A549 (cell line): ENCODE measurements around the gene SLC4A4. TPM values are rescaled to one million over a fixed set of nuclear protein-coding genes. Genes with fewer than 3 reads are reported as not detected.

Experiments used
- ATAC-seq, 2 experiments: fragments of 200-7000 bp in 1 of 2; fragments of >200 bp in 1 of 2; cut with Nextera tagmentation in 1 of 2; cut with Tn5 transposase in 1 of 2; 3 replicates each; pipeline versions ENCODE4 v1.8.0 to v1.9.1; 2018 to 2020; ENCODE audit warnings: mild to moderate bottlenecking in 1 of 2, moderate library complexity in 1 of 2
- CTCF ChIA-PET: fragments of 300-600 bp; sonication (Branson Sonifier 250); formaldehyde crosslinking; extraction: SDS; loops from one replicate; lab custom pipeline; 2021; ENCODE audit warnings: antibody characterized with exemption, inconsistent platforms; lab: Yijun Ruan, JAX
- POLR2A ChIA-PET: fragments of 350-600 bp; formaldehyde crosslinking; extraction: SDS; loops from one replicate; lab custom pipeline; 2021; ENCODE audit warnings: antibody characterized with exemption, inconsistent platforms; lab: Yijun Ruan, JAX
- DNase-seq, 2 experiments: peaks; one replicate each; pipeline versions ENCODE4 v3.0.0 to v3.0.0-alpha.2; 2011 to 2016; ENCODE audit warnings: low read depth in 1 of 2, low spot score in 1 of 2
- FAIRE-seq: peaks from 2 replicates; lab custom pipeline; 2011; peaks lifted over from hg19 to GRCh38; lab: Jason Lieb, UNC
- H3K27ac ChIP-seq, 2 experiments: fragments of >200 bp; sonication (Bioruptor Twin); formaldehyde crosslinking; 3 replicates each; pipeline ENCODE4 v1.5.1; 2016 to 2017
- H3K4me1 ChIP-seq: fragments of >200 bp; sonication (Bioruptor Twin); formaldehyde crosslinking; 3 replicates; pipeline ENCODE4 v1.6.1; 2016
- H3K4me2 ChIP-seq: fragments of >200 bp; sonication (Bioruptor Twin); formaldehyde crosslinking; 3 replicates; pipeline ENCODE4 v1.6.1; 2016
- H3K4me3 ChIP-seq: fragments of >200 bp; sonication (Bioruptor Twin); formaldehyde crosslinking; 3 replicates; pipeline ENCODE4 v1.5.1; 2016
- H3K9me3 ChIP-seq: fragments of >200 bp; sonication (Bioruptor Twin); formaldehyde crosslinking; 3 replicates; pipeline ENCODE4 v1.6.1; 2016
- CBX8 ChIP-seq: fragments of 200-600 bp; sonication (generic); IDR thresholded peaks from 2 replicates; pipeline ENCODE4 v1.6.1; 2016
- CEBPB ChIP-seq, 2 experiments: fragments of >200 bp in 1 of 2; sonication (Bioruptor Twin) in 1 of 2; formaldehyde crosslinking in 1 of 2; IDR thresholded peaks; 2 replicates each; pipeline ENCODE4 v1.6.1; 2012 to 2016
- ESRRA ChIP-seq: fragments of 150-350 bp; IDR thresholded peaks from 2 replicates; pipeline ENCODE4 v1.6.1; 2014; ENCODE audit warnings: mild to moderate bottlenecking, low read length, borderline replicate concordance
- FOSB ChIP-seq: fragments of 250-450 bp; sonication (Bioruptor Pico); IDR thresholded peaks from 2 replicates; pipeline ENCODE4 v1.5.0; 2020; ENCODE audit warnings: mild to moderate bottlenecking, moderate library complexity
- FOXS1 ChIP-seq: fragments of 250-450 bp; sonication (Bioruptor Pico); IDR thresholded peaks from 2 replicates; pipeline ENCODE4 v1.5.0; 2020; ENCODE audit warnings: mild to moderate bottlenecking, moderate library complexity
- HOXB13 ChIP-seq: fragments of 250-450 bp; sonication (Bioruptor Pico); IDR thresholded peaks from 2 replicates; pipeline ENCODE4 v1.5.0; 2020; ENCODE audit warnings: low read depth, mild to moderate bottlenecking, moderate library complexity
- JUN ChIP-seq, 2 experiments: fragments of >200 bp; sonication (Bioruptor Twin); formaldehyde crosslinking; IDR thresholded peaks; 2 replicates in 1 of 2; 3 replicates in 1 of 2; pipeline ENCODE4 v1.6.1; 2016 to 2017
- MAZ ChIP-seq: fragments of 150-350 bp; IDR thresholded peaks from 2 replicates; pipeline ENCODE4 v1.6.1; 2014; ENCODE audit warnings: antibody characterized with exemption, low read depth, low read length, borderline replicate concordance
- POLR2A ChIP-seq: IDR thresholded peaks from 2 replicates; pipeline ENCODE4 v1.6.1; 2012; ENCODE audit warnings: mild to moderate bottlenecking, low read length
- RARB ChIP-seq: fragments of 250-450 bp; sonication (Bioruptor Pico); IDR thresholded peaks from 2 replicates; pipeline ENCODE4 v1.8.0; 2021; ENCODE audit warnings: mild to moderate bottlenecking, moderate library complexity
- RCOR1 ChIP-seq: fragments of 150-350 bp; IDR thresholded peaks from 2 replicates; pipeline ENCODE4 v1.6.1; 2014; ENCODE audit warnings: antibody characterized with exemption, low read length, low read depth
- RNF2 ChIP-seq: fragments of 200-600 bp; sonication (generic); IDR thresholded peaks from 2 replicates; pipeline ENCODE4 v1.6.1; 2016; ENCODE audit warnings: low read depth, mild to moderate bottlenecking, antibody characterized with exemption, moderate library complexity, borderline replicate concordance
- SREBF2 ChIP-seq: fragments of 450-650 bp; IDR thresholded peaks from 2 replicates; pipeline ENCODE4 v1.6.1; 2014; ENCODE audit warnings: mild to moderate bottlenecking, moderate library complexity
- TFCP2L1 ChIP-seq: fragments of 250-450 bp; sonication (Bioruptor Pico); IDR thresholded peaks from 2 replicates; pipeline ENCODE4 v1.5.0; 2021; ENCODE audit warnings: mild to moderate bottlenecking
- ZC3H11A ChIP-seq: fragments of 450-650 bp; IDR thresholded peaks from 2 replicates; pipeline ENCODE4 v1.6.1; 2014; ENCODE audit warnings: antibody characterized with exemption, mild to moderate bottlenecking
- ZFP36 ChIP-seq: fragments of 450-650 bp; IDR thresholded peaks from 2 replicates; pipeline ENCODE4 v1.6.1; 2014; ENCODE audit warnings: borderline replicate concordance; ENCODE audit not compliant: partially characterized antibody
- ZSCAN20 ChIP-seq: fragments of 250-450 bp; sonication (Bioruptor Pico); IDR thresholded peaks from 2 replicates; pipeline ENCODE4 v1.8.0; 2022; ENCODE audit warnings: mild to moderate bottlenecking, moderate library complexity
- WGBS: methylation state at CpG from one replicate; pipeline ENCODE4 v1.1.6; 2017; ENCODE audit errors: missing lambda C conversion rate; 5-methylcytosine and 5-hydroxymethylcytosine counted together
- polyA plus RNA-seq, 4 experiments: library from polyadenylated mRNA; depleted of rRNA in 3 of 4; stranded (reverse); fragments of >200 nt; fragmentation: RNase III in 1 of 4; extraction: RNeasy Plus Mini Kit Qiagen cat#74134 plus additional on column Dnase treatment in 1 of 4; gene quantifications; 2 replicates in 3 of 4; 3 replicates in 1 of 4; pipeline ENCODE4 v1.2.3, GENCODE V29; 2011 to 2017
- TF ChIP-seq, protein P1 (sequence below): fragments of 450-650 bp; IDR thresholded peaks from 2 replicates; pipeline ENCODE4 v1.6.1; 2014; ENCODE audit warnings: antibody characterized with exemption
- TF ChIP-seq, protein P2 (sequence below): fragments of >200 bp; sonication (Bioruptor Twin); formaldehyde crosslinking; IDR thresholded peaks from 3 replicates; pipeline ENCODE4 v1.5.1; 2016
- TF ChIP-seq, protein P3 (sequence below): IDR thresholded peaks from 2 replicates; pipeline ENCODE4 v1.6.1; 2012
- TF ChIP-seq, protein P4 (sequence below): IDR thresholded peaks from 2 replicates; pipeline ENCODE4 v1.6.1; 2012; ENCODE audit warnings: low read depth, borderline replicate concordance

The SLC4A4 gene
- polyA plus RNA-seq, 2 of the 4 experiments (the other 2 are of a cell fraction): 1.8 to 2.9 TPM

DNA sequence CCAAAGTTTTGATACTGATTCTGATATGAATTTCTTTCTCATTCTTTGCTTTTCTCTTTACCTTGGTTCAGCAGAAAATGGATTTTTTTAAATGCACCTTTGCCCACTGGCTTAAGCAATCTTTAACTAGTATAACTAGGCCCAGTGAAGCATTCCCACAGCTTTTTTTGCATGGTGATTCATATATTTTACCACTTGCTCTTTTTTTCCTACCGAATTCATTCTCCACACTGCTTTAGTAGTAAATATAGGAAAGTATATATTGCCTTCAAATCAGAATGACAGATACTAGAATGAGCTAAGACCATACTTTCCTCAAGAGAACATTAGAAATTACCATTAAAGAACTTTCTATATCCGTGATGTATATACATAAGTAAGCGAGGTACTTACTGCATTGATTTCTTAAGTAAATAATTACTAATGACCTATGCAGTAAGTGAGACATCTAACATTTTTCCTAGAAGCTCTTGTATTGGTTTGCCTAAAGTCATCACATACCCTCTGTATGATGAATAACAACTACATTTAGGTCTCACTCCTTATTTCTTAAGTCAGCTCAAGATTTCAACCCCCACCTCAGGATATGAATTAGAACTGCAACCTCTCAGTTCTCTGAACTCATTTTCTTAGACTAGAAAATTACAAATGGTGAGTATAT is 44.2 kb downstream of the SLC4A4 start:
- H3K9me3 ChIP-seq: no peaks in the 10 kb centered on the region
- peak overlapping the region in 1 of 2 experiments; percentile 40; a peak in 2 of 6 replicates for H3K27ac ChIP-seq
- peaks cover 27% of the 10 kb centered on the region for H3K4me1 ChIP-seq
- ATAC-seq: no peak
- DNase-seq: no peak
- 37% methylated on average over 3 of the region's 3 CpGs for WGBS
- TF ChIP-seq SREBF2 (no peak), CBX8 (no peak), RCOR1 (no peak), HOXB13 (CRISPR knock-in tag) (no peak), TFCP2L1 (CRISPR knock-in tag) (no peak), ZSCAN20 (no peak), MAZ (no peak), RARB (no peak)
- TF ChIP-seq, protein P1, sequence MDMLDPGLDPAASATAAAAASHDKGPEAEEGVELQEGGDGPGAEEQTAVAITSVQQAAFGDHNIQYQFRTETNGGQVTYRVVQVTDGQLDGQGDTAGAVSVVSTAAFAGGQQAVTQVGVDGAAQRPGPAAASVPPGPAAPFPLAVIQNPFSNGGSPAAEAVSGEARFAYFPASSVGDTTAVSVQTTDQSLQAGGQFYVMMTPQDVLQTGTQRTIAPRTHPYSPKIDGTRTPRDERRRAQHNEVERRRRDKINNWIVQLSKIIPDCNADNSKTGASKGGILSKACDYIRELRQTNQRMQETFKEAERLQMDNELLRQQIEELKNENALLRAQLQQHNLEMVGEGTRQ: no peak
- TF ChIP-seq, protein P2, sequence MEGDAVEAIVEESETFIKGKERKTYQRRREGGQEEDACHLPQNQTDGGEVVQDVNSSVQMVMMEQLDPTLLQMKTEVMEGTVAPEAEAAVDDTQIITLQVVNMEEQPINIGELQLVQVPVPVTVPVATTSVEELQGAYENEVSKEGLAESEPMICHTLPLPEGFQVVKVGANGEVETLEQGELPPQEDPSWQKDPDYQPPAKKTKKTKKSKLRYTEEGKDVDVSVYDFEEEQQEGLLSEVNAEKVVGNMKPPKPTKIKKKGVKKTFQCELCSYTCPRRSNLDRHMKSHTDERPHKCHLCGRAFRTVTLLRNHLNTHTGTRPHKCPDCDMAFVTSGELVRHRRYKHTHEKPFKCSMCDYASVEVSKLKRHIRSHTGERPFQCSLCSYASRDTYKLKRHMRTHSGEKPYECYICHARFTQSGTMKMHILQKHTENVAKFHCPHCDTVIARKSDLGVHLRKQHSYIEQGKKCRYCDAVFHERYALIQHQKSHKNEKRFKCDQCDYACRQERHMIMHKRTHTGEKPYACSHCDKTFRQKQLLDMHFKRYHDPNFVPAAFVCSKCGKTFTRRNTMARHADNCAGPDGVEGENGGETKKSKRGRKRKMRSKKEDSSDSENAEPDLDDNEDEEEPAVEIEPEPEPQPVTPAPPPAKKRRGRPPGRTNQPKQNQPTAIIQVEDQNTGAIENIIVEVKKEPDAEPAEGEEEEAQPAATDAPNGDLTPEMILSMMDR: no peak
- TF ChIP-seq, protein P3, sequence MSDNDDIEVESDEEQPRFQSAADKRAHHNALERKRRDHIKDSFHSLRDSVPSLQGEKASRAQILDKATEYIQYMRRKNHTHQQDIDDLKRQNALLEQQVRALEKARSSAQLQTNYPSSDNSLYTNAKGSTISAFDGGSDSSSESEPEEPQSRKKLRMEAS: no peak
- TF ChIP-seq, protein P4, sequence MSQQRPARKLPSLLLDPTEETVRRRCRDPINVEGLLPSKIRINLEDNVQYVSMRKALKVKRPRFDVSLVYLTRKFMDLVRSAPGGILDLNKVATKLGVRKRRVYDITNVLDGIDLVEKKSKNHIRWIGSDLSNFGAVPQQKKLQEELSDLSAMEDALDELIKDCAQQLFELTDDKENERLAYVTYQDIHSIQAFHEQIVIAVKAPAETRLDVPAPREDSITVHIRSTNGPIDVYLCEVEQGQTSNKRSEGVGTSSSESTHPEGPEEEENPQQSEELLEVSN: no peak
- no peak for FAIRE-seq
- peak overlapping the region; percentile 49 for H3K4me2 ChIP-seq
- H3K4me3 ChIP-seq: no peak overlapping the region
- POLR2A ChIA-PET: no interaction called here
- CTCF ChIA-PET: no interaction called here

DNA sequence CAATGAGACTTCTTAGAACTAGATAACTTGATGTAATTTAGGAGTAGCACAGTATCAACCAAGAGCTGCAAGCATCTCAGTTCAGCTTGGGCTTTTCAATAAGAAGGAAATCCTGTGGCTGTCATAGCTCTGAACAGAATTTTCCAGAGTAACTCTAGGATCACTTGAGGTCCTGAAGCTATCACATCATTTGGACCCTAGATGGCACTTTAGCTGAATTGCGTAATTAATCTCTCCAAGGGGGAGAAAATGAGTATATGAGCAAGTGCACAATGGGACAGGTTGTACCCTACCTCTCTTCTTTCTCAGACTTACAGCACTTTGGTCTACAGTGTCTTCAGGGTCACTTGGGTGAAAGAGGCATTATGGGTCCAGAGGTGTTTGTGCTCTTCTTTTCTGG is 45.2 kb downstream of the SLC4A4 start:
- Histone ChIP-seq H3K9me3 (no peaks in the 10 kb centered on the region), H3K4me1 (peaks cover 32% of the 10 kb centered on the region), H3K4me2 (no peak overlapping the region), H3K27ac (no peak overlapping the region; a peak in 1 of 6 replicates), H3K4me3 (no peak overlapping the region)
- 90% methylated on average over 1 of the region's 1 CpG for WGBS
- TF ChIP-seq CEBPB (IDR thresholded peaks at IDR 0.05) (peak in 1 of 2 experiments; percentile 61; a peak in 3 of 4 replicates), ZC3H11A (no peak), FOXS1 (no peak), RNF2 (no peak), SREBF2 (no peak), ESRRA (no peak), TFCP2L1 (CRISPR knock-in tag) (no peak)
- POLR2A ChIA-PET: no interaction called here
- ATAC-seq (no peak), DNase-seq (no peak), FAIRE-seq (no peak)
- CTCF ChIA-PET: no interaction called here

DNA sequence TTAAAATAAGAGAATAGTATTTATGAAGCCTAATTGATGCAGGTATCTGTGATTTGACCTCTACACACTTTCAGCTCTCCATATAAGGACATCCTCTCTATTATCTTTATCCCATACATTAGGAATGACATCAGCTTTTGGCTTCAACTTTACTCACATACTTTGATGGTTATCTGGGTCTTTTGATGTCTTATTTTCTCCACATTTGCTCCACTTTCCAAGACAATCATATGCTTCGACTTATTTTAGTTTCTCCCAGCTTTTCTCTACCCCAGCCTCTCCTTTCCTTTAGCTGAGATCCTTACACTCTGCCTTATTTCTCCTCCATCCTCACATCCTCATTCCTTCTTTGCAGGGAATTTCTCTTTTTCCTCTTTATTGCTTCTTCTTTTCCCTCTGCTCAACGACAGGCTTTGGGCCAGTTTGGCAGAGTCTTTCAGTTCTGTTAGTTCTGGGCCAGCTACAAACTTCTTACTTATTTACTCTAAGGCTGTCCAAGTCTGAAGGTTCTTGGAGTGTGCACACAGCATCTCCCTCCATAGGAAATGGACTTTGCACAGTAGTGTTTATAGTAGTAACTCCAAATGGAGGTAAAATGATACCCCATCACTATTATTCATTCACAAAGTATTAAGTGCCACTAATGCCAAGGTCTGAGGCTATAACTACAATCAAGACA is 50.5 kb downstream of the SLC4A4 start:
- ChIA-PET CTCF (no interaction called here), POLR2A (no interaction called here)
- peak overlapping the region; percentile 44 to 75; a peak in 4 of 6 replicates for H3K27ac ChIP-seq
- DNase-seq: peak in 1 of 2 experiments; percentile 40
- H3K4me3 ChIP-seq: no peak overlapping the region
- no peaks in the 10 kb centered on the region for H3K9me3 ChIP-seq
- H3K4me2 ChIP-seq: peak overlapping the region; percentile 62
- 5% methylated on average over 2 of the region's 2 CpGs for WGBS
- FAIRE-seq: no peak
- TF ChIP-seq FOSB (CRISPR knock-in tag): no peak
- TF ChIP-seq RCOR1: no peak
- TF ChIP-seq MAZ: no peak
- no peak for TF ChIP-seq JUN (IDR thresholded peaks at IDR 0.05)
- no peak for TF ChIP-seq ZFP36
- no peak for TF ChIP-seq POLR2A
- ATAC-seq: peak; percentile 24 to 94; a peak in 4 of 6 replicates
- H3K4me1 ChIP-seq: peaks cover 18% of the 10 kb centered on the region
